Measurements from ENCODE around the gene PMEPA1.

Gene PMEPA1

GRCh38 chr20:57709823-57710799, at the start of gene PMEPA1:
TSS of gene PMEPA1 (minus strand) at chr20:57710015. CDS start at chr20:57709582, 433 bp downstream.
- Mint-ChIP-seq H3K4me1 (peaks cover 54% of the 10 kb centered on the region), H3K27me3 (ENCODE audit: low read depth) (peaks cover 5% of the 10 kb centered on the region), H3K36me3 (ENCODE audit: low read depth) (no peaks in the 10 kb centered on the region), H3K4me3 (peak within 1 kb of the TSS; percentile 96 to 98 (median 96)), H3K27ac (peak within 1 kb of the TSS; percentile 95 to 98 (median 96)), H3K9me3 (no peaks in the 10 kb centered on the region)
- TF ChIP-seq CTCF (IDR thresholded peaks at IDR 0.05; ENCODE audit: unreplicated experiment in 3 of 3): no peak

GRCh38 chr20:57757767-57758166, 48.0 kb upstream of the PMEPA1 start:
- Mint-ChIP-seq H3K9me3 (peaks cover 3% of the 10 kb centered on the region), H3K27me3 (ENCODE audit: low read depth) (peaks cover 12% of the 10 kb centered on the region), H3K27ac (no peak overlapping the region), H3K4me3 (no peak overlapping the region), H3K36me3 (ENCODE audit: low read depth) (no peaks in the 10 kb centered on the region), H3K4me1 (peaks cover 28% of the 10 kb centered on the region)
- TF ChIP-seq CTCF (IDR thresholded peaks at IDR 0.05; ENCODE audit: unreplicated experiment in 3 of 3): no peak

GRCh38 chr20:57756921-57757320, 47.1 kb upstream of the PMEPA1 start:
- TF ChIP-seq CTCF (IDR thresholded peaks at IDR 0.05; ENCODE audit: unreplicated experiment in 3 of 3): no peak
- peaks cover 28% of the 10 kb centered on the region for H3K4me1 Mint-ChIP-seq
- no peak overlapping the region for H3K27ac Mint-ChIP-seq
- no peak overlapping the region for H3K4me3 Mint-ChIP-seq
- no peaks in the 10 kb centered on the region for H3K9me3 Mint-ChIP-seq
- peaks cover 9% of the 10 kb centered on the region for H3K27me3 Mint-ChIP-seq (ENCODE audit: low read depth)
- no peaks in the 10 kb centered on the region for H3K36me3 Mint-ChIP-seq (ENCODE audit: low read depth)

- Mint-ChIP-seq H3K36me3 (ENCODE audit: low read depth) (no peaks in the 10 kb centered on the region), H3K4me1 (peaks cover 28% of the 10 kb centered on the region), H3K27me3 (ENCODE audit: low read depth) (peaks cover 11% of the 10 kb centered on the region), H3K4me3 (no peak overlapping the region), H3K9me3 (no peaks in the 10 kb centered on the region), H3K27ac (no peak overlapping the region)
- no peak for TF ChIP-seq CTCF (IDR thresholded peaks at IDR 0.05; ENCODE audit: unreplicated experiment in 3 of 3)
These were observed 46.4 kb upstream of the PMEPA1 start for GRCh38 chr20:57756213-57756612.

GRCh38 chr20:57755609-57756008, 45.8 kb upstream of the PMEPA1 start:
- Mint-ChIP-seq H3K4me3 (no peak overlapping the region), H3K27me3 (ENCODE audit: low read depth) (peaks cover 15% of the 10 kb centered on the region), H3K36me3 (ENCODE audit: low read depth) (no peaks in the 10 kb centered on the region), H3K4me1 (peaks cover 28% of the 10 kb centered on the region), H3K27ac (no peak overlapping the region), H3K9me3 (no peaks in the 10 kb centered on the region)
- no peak for TF ChIP-seq CTCF (IDR thresholded peaks at IDR 0.05; ENCODE audit: unreplicated experiment in 3 of 3)

Measured in nephron (organoid).